ENCODE results near the gene FHAD1.

The FHAD1 gene

DNA sequence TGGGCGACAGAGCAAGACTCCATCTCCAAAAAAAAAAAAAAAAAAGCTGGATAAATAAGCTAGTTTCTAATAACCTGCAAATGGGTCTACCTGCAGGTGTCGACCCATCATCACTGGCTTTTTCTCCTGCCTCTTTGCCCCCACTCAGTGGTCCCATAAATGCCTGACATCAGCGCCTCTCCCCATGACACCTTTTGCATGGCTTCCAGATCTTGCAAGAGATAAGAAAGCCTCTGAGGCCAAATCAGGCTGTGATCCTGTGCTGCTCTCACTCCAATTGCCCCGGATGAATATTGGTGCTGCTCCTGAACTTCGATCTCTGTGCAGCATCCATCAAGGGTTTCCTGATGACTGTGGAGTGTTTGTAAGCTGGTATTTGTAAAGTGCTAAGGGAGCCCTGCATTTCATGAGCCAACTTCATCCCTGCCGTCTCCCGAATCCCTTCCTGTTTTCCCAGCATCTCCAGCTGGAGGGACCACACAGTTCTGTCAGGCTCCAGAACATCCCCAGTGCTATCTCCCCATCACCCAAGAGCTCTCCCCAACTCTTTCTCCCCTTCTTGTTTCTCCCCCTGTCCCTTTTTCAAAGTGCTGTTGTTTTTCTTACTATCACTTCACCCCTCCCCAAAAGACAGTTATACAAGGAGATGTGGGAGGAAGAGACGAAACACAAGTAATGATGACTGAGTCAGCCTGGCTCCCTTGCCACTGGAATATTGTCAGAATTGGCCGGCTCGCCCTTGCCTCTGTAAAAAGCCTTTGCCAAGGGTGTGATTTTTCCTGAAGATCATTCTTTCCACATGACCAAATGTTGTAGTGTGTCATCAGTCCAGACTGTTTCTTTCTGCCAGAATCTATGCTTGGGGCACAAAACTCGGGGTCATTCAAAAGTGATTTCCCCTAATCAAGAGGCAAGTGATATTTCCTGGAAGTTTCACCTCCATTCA lies 159.9 kb downstream of the FHAD1 start:
- DNase-seq = no peak

- no peak for DNase-seq
Measured at GRCh38 chr1:15407580-15407979, 160.6 kb downstream of the FHAD1 start.

- DNase-seq = no peak
Measured at GRCh38 chr1:15408890-15409387, 161.9 kb downstream of the FHAD1 start.

GRCh38 chr1:15409388-15410222 lies 162.6 kb downstream of the FHAD1 start, which contains the start of gene EFHD2:
Gene EFHD2, plus strand, starts transcription at chr1:15409888. Its CDS starts 84 bp downstream, at chr1:15409972.
- peak; percentile 98 for DNase-seq

GRCh38 chr1:15410223-15410883 lies 163.3 kb downstream of the FHAD1 start:
- DNase-seq = no peak

GRCh38 chr1:15410884-15411245 lies 163.8 kb downstream of the FHAD1 start:
- DNase-seq = no peak

DNA sequence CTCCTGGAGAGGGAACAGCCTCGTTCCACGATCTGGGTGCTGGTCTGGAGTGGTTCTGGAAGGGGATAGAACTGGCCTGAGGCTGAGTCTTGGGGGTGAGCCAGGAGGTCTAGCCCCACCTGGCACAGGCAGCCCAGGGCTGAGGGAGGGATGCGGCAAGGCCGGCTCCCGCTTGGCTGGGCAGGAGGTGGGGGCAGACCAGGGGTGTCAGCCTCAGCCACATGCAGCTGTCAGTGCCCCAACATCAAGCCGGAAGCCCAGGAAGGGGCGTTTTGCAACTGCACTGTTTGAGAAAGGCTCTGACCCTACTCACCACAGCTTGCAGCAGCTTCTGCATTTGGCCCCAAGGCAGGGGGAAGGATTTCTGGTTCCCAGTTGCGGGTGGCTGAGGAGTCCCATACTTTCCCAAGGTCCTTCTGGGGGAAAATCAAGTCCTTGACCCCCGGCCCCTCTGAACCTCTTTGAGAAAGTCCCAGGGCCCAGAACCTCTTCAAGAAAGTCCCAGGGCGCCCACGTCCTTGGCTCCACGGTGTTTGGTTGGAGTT lies 164.6 kb downstream of the FHAD1 start:
- peak; percentile 56 for DNase-seq

GRCh38 chr1:15412175-15412800 lies 165.3 kb downstream of the FHAD1 start:
- DNase-seq = peak; percentile 79

DNA sequence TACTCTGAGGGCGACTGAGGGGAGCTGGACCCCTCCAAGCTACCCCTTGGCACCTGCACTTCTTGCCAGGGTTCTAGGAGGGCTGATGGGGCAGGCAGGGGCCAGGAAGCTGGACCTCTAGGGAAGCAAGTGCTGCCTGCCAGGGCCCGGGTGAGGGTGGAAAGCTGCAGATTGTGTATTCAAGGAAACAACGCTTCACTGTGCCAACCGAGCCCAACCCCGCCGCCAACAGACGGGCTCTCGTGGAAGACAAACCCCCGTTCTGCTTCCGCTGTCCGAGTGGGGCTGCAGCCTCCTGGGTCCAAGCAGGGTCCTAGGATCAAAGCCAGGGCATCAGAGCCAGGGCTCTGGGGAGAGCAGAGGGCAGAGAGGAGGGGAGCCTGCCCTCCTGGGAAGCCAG lies 165.8 kb downstream of the FHAD1 start:
- no peak for DNase-seq

DNA sequence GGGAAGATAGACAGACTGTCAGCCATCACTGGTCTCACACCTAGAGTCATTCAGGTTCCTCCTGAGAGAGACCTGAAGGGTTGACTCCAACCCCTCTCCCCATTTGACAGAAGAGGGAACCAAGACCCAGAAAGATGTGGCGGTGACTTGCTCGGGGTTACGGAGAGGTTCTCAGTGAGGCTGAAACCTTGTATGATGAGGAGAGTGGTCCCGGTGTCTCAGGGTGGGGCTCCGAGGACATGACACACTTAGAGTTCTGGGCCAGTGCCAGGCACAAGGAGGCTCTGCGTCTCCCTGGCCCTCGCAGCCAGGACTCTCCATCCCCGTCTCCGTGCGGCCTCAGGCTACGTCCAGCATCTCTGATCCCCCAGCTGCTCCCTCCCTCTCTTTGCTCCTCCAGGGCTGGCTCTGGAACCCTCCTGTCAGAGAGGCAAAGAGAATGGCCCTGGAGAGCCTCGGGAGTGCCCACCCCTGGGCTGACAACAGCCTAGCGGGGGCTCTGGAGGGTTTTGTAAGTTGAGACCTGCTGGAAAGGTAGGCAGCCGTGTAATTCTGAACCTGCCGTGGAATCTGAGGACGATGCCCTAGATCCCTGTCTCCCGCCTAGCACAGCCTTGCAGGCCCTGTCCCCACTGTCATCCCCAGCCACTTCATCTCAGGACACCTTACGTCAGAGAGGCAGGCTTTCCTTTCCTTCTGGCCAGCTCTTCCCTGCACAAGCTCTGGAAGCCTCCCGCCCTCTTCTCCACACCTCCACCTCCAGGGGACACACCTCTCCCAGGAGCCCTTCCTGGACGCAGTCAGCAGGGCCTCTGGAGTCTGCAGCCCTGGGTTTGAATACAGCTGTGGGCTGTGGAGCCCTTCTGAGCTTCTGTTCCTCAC lies 166.8 kb downstream of the FHAD1 start:
- DNase-seq = no peak

DNA sequence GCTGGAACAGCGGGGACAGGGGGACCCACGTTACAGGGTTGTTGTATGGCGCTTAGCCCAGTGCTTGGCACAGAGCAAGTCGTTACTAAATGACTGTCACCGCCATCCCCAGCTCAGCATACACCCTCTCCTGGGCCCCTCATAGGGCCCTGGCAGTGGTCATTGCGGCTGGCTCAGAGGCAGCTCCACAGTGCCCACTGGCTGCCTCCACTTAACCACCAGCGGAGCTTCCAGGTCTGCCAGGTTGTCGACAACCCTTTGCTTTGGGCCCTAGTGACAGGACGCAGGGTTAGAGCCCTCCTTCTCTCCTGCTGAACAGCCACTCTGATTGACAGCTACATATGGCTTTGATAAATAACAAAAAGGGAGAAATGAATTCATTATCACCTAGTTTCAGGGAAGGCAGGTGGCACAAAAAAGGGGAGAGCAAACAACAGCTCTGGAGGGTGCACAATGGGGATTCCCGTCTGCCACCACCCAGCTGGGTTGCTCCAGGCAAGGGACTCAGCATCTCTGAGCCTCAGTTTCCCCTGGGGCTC lies 167.5 kb downstream of the FHAD1 start:
- no peak for DNase-seq

- peak; percentile 85 for DNase-seq
Measured at GRCh38 chr1:15417059-15417934, 170.3 kb downstream of the FHAD1 start.

DNA sequence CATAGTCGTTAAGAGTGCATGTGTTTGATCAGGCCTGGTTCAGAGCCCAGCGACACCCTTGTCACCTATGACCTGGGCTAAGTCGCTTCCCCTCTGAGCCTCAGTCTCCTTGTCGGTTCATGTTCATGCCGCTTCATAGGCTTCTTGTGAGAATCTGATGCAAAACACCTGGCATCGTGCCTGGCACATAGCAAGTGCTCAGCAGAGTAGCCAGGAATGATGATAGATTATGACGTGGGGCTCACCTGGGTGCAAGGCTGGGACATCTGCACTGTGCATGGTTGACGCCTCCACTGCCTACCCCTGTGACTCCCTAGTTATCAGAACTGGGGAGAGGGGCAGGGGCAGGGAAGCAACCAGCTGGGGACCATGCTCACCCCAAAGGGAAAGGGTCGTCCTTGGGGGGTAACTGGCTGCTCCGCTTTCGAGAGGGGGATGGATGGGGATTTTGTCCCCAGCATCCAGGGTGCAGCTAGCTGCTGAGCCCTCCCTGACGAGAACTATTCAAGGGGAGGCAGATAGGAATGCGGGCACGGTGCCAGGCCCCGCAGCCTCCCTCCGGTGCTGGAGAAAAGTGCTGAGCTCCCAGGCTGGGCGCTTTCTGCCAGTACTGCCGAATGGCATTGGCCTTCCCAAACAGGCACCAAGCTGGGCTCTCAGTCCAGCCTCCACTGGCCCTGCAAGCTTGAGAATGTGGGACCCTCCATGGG lies 171.9 kb downstream of the FHAD1 start:
- DNase-seq = no peak

GRCh38 chr1:15420853-15421465 lies 173.9 kb downstream of the FHAD1 start:
- DNase-seq = no peak

GRCh38 chr1:15422871-15423270 lies 175.8 kb downstream of the FHAD1 start:
- DNase-seq = no peak

- DNase-seq = no peak
Measured at GRCh38 chr1:15423355-15424077, 176.5 kb downstream of the FHAD1 start.

- DNase-seq = no peak
Measured at GRCh38 chr1:15424146-15424667, 177.2 kb downstream of the FHAD1 start.

- no peak for DNase-seq
Measured at GRCh38 chr1:15424981-15425380, 178.0 kb downstream of the FHAD1 start.

All from CD4-positive, alpha-beta T cell treated with Interleukin-4 for 4 hours (primary cell).